Lower lobe of right lung (tissue), 2 donors: ENCODE results near the gene ARMH4. TPM values are rescaled to one million over a fixed set of nuclear protein-coding genes. Genes with fewer than 3 reads are reported as not detected.

Experiments
- ATAC-seq, 2 donors: fragments of 200-7000 bp; cut with Tn5 transposase; one replicate each; pipeline ENCODE4 v1.9.1; 2020 to 2022; ENCODE audit warnings: mild to moderate bottlenecking in 2 of 2, moderate library complexity in 2 of 2
- DNase-seq: peaks from one replicate; pipeline ENCODE4 v3.0.0-alpha.2; 2020
- H3K27ac ChIP-seq: fragments of 200-600 bp; one replicate; pipeline ENCODE4 v1.8.0; 2022
- H3K27me3 ChIP-seq: fragments of 200-600 bp; one replicate; pipeline ENCODE4 v1.8.0; 2022; ENCODE audit warnings: low read depth
- H3K36me3 ChIP-seq: fragments of 200-600 bp; one replicate; pipeline ENCODE4 v1.8.0; 2022; ENCODE audit warnings: mild to moderate bottlenecking
- H3K4me1 ChIP-seq: fragments of 200-600 bp; one replicate; pipeline ENCODE4 v1.8.0; 2022
- H3K4me3 ChIP-seq: fragments of 200-600 bp; one replicate; pipeline ENCODE4 v1.8.0; 2022; ENCODE audit warnings: mild to moderate bottlenecking
- H3K9me3 ChIP-seq: fragments of 200-600 bp; one replicate; pipeline ENCODE4 v1.8.0; 2022
- intact Hi-C: fragments of 100-400 bp; cut with DNase I; formaldehyde crosslinking; loops from one replicate; pipeline ENCODE4 v1.11.0; 2022
- total RNA-seq: library from RNA; stranded (reverse); fragmentation: NEBNext Ultra II Directional; extraction: Animal tissue kit (Norgen Biotek cat#: 25700); gene quantifications from one replicate; pipeline ENCODE4 v1.2.1, GENCODE V29; 2021
- TF ChIP-seq, protein P1 (sequence below): fragments of 200-600 bp; IDR thresholded peaks from one replicate; pipeline ENCODE4 v1.8.0; 2022; ENCODE audit warnings: antibody characterized with exemption, mild to moderate bottlenecking
- donor health status: DM: no; HTN: yes; CAD: no; lungs with severe emphysema.

Gene ARMH4
- total RNA-seq, 1 donor from 2014 or later: 2.1 TPM

DNA sequence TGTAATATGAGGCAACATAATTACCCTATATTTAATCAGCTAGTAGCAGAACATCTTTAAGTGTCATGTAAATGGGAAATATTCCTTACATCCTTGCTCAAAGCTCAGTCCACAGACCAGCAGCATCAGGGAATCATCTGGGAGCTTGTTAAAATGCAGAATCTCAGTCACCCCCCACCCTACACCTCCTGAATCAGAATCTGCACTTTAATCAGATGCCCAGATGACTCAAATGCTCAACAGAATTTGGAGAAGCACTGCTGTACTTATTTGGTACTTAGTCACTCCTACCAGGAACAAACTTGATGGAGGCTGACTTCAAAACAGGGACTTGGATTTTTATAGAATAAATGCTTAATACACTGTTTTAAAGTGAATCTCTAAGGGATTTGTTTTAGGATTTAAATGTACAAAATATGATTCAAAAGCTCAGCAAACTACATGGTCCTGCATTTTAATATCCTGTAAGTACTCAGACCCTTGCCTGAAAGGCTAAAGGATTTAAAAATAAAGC, 96.5 kb downstream of the ARMH4 start:
- ATAC-seq (no peak), DNase-seq (no peak)
- no peaks in the 10 kb centered on the region for H3K36me3 ChIP-seq
- intact Hi-C loops: no loop called here
- no peaks in the 10 kb centered on the region for H3K4me1 ChIP-seq
- H3K4me3 ChIP-seq: no peak overlapping the region
- no peak overlapping the region for H3K27ac ChIP-seq
- no peaks in the 10 kb centered on the region for H3K9me3 ChIP-seq
- no peaks in the 10 kb centered on the region for H3K27me3 ChIP-seq
- TF ChIP-seq, protein P1, sequence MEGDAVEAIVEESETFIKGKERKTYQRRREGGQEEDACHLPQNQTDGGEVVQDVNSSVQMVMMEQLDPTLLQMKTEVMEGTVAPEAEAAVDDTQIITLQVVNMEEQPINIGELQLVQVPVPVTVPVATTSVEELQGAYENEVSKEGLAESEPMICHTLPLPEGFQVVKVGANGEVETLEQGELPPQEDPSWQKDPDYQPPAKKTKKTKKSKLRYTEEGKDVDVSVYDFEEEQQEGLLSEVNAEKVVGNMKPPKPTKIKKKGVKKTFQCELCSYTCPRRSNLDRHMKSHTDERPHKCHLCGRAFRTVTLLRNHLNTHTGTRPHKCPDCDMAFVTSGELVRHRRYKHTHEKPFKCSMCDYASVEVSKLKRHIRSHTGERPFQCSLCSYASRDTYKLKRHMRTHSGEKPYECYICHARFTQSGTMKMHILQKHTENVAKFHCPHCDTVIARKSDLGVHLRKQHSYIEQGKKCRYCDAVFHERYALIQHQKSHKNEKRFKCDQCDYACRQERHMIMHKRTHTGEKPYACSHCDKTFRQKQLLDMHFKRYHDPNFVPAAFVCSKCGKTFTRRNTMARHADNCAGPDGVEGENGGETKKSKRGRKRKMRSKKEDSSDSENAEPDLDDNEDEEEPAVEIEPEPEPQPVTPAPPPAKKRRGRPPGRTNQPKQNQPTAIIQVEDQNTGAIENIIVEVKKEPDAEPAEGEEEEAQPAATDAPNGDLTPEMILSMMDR: no peak

DNA sequence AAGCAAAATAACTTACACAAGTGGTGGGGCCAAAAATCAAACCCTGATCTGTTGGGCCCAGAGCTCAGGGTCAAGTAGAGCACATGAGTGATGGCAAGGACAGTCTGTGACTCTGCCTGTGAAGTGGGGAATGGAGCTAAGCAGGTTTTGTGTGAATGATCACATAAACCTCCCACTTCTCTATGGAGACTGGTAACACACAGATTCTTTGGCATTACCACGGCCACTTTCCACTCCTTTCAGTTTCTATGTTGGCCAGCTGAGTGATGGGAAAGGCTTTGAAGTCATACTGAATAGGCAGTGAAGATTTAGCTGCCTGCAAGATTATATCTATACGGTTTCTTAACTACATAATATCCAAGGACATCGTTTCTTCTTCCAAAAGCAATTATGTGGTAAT, 97.9 kb downstream of the ARMH4 start:
- intact Hi-C loops: no loop called here
- no peaks in the 10 kb centered on the region for H3K36me3 ChIP-seq
- no peak overlapping the region for H3K27ac ChIP-seq
- DNase-seq (no peak), ATAC-seq (no peak)
- no peaks in the 10 kb centered on the region for H3K27me3 ChIP-seq
- H3K4me1 ChIP-seq: no peaks in the 10 kb centered on the region
- TF ChIP-seq, protein P1: no peak
- H3K9me3 ChIP-seq: no peaks in the 10 kb centered on the region
- H3K4me3 ChIP-seq: no peak overlapping the region

DNA sequence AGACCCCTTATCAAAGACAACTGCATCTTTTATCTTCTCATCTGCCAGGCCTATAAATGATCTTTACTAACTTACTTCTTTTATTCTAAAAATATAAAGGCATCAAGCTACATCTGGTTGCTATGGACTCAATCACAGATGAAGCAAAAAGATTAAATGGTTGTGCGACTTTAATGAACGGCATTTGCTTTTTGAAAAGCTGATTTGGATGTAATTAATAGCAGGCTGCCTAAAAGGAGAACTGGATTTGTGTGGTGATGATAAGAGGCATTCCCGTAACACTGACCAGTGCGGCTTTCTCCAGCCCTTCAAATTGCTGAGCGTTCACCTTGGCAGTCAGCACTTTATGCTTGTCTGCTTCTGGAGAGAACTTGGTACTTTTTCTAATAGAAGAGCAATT, 103.8 kb downstream of the ARMH4 start:
- H3K9me3 ChIP-seq: peaks cover 4% of the 10 kb centered on the region
- H3K27ac ChIP-seq: no peak overlapping the region
- no peaks in the 10 kb centered on the region for H3K36me3 ChIP-seq
- TF ChIP-seq, protein P1: no peak
- intact Hi-C loops: no loop called here
- H3K27me3 ChIP-seq: no peaks in the 10 kb centered on the region
- no peaks in the 10 kb centered on the region for H3K4me1 ChIP-seq
- H3K4me3 ChIP-seq: no peak overlapping the region
- DNase-seq (no peak), ATAC-seq (no peak)

DNA sequence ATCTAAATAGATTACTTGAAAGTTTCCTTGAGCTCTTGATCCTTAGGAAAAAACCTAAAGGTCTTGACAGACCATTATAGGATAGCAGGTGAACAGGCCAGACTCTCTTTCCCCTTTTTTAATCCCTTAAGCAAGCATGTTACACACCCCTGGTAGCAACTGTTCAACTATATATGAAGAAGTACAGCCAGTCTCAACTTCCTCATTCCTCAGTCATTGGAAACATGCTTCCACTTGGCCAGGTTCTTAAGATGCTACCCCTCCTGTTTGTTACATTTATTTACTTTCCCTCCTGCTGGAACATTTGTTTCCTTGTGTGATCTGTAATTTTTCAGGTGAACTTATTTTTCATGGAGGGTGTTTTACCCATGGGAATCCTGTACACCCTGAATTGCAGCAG, 124.1 kb downstream of the ARMH4 start:
- ATAC-seq: peak in 1 of 2 donors; percentile 51
- H3K4me3 ChIP-seq: no peak overlapping the region
- no peak for DNase-seq
- no peaks in the 10 kb centered on the region for H3K9me3 ChIP-seq
- H3K27me3 ChIP-seq: no peaks in the 10 kb centered on the region
- H3K4me1 ChIP-seq: peaks cover 3% of the 10 kb centered on the region
- no peaks in the 10 kb centered on the region for H3K36me3 ChIP-seq
- no peak overlapping the region for H3K27ac ChIP-seq
- TF ChIP-seq, protein P1: no peak
- intact Hi-C loops: no loop called here

DNA sequence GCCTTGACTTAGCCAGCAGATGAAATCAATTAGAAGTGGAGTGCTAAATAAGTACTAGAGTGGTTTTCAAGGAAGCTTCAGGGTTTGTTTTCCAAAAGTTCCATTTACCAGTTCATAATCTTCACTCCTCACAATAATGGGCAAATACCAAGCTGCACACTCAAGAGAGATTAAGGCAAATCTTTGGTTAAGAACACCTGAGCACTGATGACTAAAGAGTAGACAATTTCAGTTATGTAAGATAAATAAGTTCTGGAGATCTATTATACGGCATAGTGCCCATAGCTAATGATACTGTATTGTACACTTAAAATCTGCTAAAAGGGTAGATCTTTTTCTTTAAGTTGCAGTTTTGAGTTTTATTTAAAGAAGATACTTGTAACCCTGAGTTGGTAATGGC, 125.0 kb downstream of the ARMH4 start:
- no peak overlapping the region for H3K27ac ChIP-seq
- no peak overlapping the region for H3K4me3 ChIP-seq
- H3K27me3 ChIP-seq: no peaks in the 10 kb centered on the region
- TF ChIP-seq, protein P1: no peak
- no peak for DNase-seq
- peaks cover 3% of the 10 kb centered on the region for H3K4me1 ChIP-seq
- H3K9me3 ChIP-seq: no peaks in the 10 kb centered on the region
- no peak for ATAC-seq
- intact Hi-C loops: no loop called here
- H3K36me3 ChIP-seq: no peaks in the 10 kb centered on the region

DNA sequence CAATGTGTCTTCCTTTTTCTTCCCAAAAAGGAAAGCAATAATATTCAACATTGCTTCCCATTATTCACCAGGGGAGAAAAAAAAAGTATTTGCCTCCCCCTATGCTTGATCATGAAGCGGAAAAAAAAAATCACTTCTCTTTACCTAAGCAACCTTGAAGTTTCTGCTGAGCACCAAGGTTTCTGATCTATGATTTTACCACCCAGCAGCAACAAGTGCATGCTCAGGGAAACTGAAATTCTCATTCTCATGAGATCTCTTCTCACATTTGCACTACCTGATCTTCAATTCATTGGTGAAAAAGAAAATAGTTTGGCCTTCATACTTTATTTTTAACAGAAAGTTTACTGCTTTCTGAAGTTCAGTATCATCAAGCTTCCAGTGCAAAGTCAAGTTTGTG, 125.8 kb downstream of the ARMH4 start:
- Histone ChIP-seq H3K36me3 (no peaks in the 10 kb centered on the region), H3K27me3 (no peaks in the 10 kb centered on the region), H3K4me3 (no peak overlapping the region), H3K27ac (no peak overlapping the region), H3K4me1 (peaks cover 3% of the 10 kb centered on the region), H3K9me3 (no peaks in the 10 kb centered on the region)
- TF ChIP-seq, protein P1: no peak
- DNase-seq (no peak), ATAC-seq (no peak)
- intact Hi-C loops: no loop called here
